ENCODE data around the gene MAP7D3. TPM values are rescaled to one million over a fixed set of nuclear protein-coding genes. Genes with fewer than 3 reads are reported as not detected.

MAP7D3 gene
- total RNA-seq, 2 donors from 2014 or later = 1.4 to 4.1 TPM

DNA sequence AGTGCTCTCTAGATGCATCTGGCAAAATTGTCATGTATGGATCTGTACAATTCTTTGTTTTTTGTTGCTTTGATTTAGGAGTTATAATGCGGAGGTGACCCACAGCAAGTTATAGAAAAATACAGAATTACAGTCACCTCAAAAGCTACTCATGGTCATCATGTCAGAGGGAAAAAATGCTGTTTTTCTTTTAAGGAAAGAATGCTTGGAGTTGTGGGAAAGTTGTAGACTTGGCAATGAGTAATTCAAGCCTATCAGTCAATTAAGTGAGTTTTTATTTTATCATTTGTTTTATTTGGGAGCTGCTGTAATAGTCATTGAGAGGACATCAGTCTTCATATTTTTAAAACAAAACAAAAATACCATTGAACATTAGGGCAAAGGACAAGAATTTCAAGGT, 87.5 kb downstream of the MAP7D3 start:
- intact Hi-C loops (cut with DNase I, micrococcal nuclease) = no loop called here
- DNase-seq = no peak
- ATAC-seq = no peak

Other genes starting within 250 kb of the MAP7D3 start
- 100 to 1,000 TPM in 1 of 2 donors, 10 to 100 TPM in 1; 24.8 to 175 TPM for gene FHL1, start 103.9 kb downstream of the MAP7D3 start, total RNA-seq
- under 1 TPM; 0.03 to 0.17 TPM for gene ADGRG4, start 49.6 kb upstream of the MAP7D3 start, total RNA-seq
- not detected for gene BRS3, start 236.5 kb upstream of the MAP7D3 start, total RNA-seq
- 10 to 100 TPM; 30.4 to 35.3 TPM for gene HTATSF1, start 246.2 kb upstream of the MAP7D3 start, total RNA-seq